SK-N-MC (cell line): ENCODE results near the gene CNOT1.

ENCODE experiments used
- EZH2 ChIP-seq: fragments of 200-600 bp; sonication (generic); IDR thresholded peaks from one replicate; pipeline ENCODE4 v1.6.1; 2017; ENCODE audit warnings: antibody characterized with exemption
- POLR2AphosphoS5 ChIP-seq: IDR thresholded peaks from 2 replicates; pipeline ENCODE4 v1.6.1; 2012; ENCODE audit warnings: mild to moderate bottlenecking, low read depth, low read length, borderline replicate concordance

- TF ChIP-seq POLR2AphosphoS5 (no peak), EZH2 (no peak)
Measured at GRCh38 chr16:58498341-58499091, 131.1 kb downstream of the CNOT1 start.
